GM12878 (cell line): ENCODE measurements around the gene RETN. TPM values are rescaled to one million over a fixed set of nuclear protein-coding genes. Genes with fewer than 3 reads are reported as not detected.

Source experiments
- BACH1 ChIP-seq: fragments of 450-650 bp; IDR thresholded peaks from 2 replicates; pipeline ENCODE4 v1.6.1; 2017; ENCODE audit warnings: mild to moderate bottlenecking, borderline replicate concordance
- CTCF ChIP-seq, 3 experiments: IDR thresholded peaks in 2 of 3; conservative IDR thresholded peaks in 1 of 3; 2 replicates each; pipeline ENCODE4 v1.5.1; 2011; ENCODE audit warnings: low read depth in 3 of 3, low read length in 3 of 3, mild to moderate bottlenecking in 3 of 3, control low read depth in 2 of 3, moderate library complexity in 2 of 3, inconsistent platforms in 1 of 3, mixed read lengths in 1 of 3; ENCODE audit not compliant: control insufficient read depth in 2 of 3, insufficient read depth in 1 of 3; ENCODE audit errors: extremely low read depth in 1 of 3
- CUX1 ChIP-seq: IDR thresholded peaks from 2 replicates; pipeline ENCODE4 v1.6.1; 2012; ENCODE audit warnings: improper control_type of control experiment, low read depth, low read length; ENCODE audit not compliant: insufficient replicate concordance
- E2F4 ChIP-seq: IDR thresholded peaks from 2 replicates; pipeline ENCODE4 v1.6.1; 2012; ENCODE audit warnings: low read depth, low read length, improper control_type of control experiment
- ELK1 ChIP-seq: IDR thresholded peaks from 2 replicates; pipeline ENCODE4 v1.6.1; 2012; ENCODE audit warnings: low read depth, low read length, improper control_type of control experiment
- LARP7 ChIP-seq: fragments of 450-650 bp; IDR thresholded peaks from 2 replicates; pipeline ENCODE4 v1.6.1; 2017; ENCODE audit warnings: mild to moderate bottlenecking
- RAD21 ChIP-seq: IDR thresholded peaks from 2 replicates; pipeline ENCODE4 v1.6.1; 2011; ENCODE audit warnings: mild to moderate bottlenecking, low read depth, low read length, moderate library complexity; ENCODE audit not compliant: insufficient read depth
- SIN3A ChIP-seq: IDR thresholded peaks from 2 replicates; pipeline ENCODE4 v1.6.1; 2012; ENCODE audit warnings: low read depth, low read length, improper control_type of control experiment
- SPI1 ChIP-seq: IDR thresholded peaks from 2 replicates; pipeline ENCODE4 v1.6.1; 2011; ENCODE audit warnings: low read depth, mild to moderate bottlenecking, low read length, moderate library complexity, borderline replicate concordance; ENCODE audit not compliant: insufficient read depth
- ZBED1 ChIP-seq: IDR thresholded peaks from 2 replicates; pipeline ENCODE4 v1.6.1; 2016; ENCODE audit warnings: borderline replicate concordance
- ZNF207 ChIP-seq: fragments of 450-650 bp; IDR thresholded peaks from 2 replicates; pipeline ENCODE4 v1.6.1; 2014; ENCODE audit warnings: antibody characterized with exemption, mild to moderate bottlenecking, borderline replicate concordance
- ZNF592 ChIP-seq: fragments of 450-650 bp; IDR thresholded peaks from 2 replicates; pipeline ENCODE4 v1.6.1; 2017; ENCODE audit warnings: mild to moderate bottlenecking, moderate library complexity
- ZSCAN29 ChIP-seq: fragments of 450-650 bp; IDR thresholded peaks from 2 replicates; pipeline ENCODE4 v1.6.1; 2017; ENCODE audit warnings: mild to moderate bottlenecking, moderate library complexity
- polyA plus RNA-seq, 11 experiments: library from polyadenylated mRNA; depleted of rRNA in 4 of 11; unstranded in 6 of 11; stranded (reverse) in 5 of 11; fragments of >200 nt; fragmentation: Nextera tagmentation in 4 of 11; fragmentation: Illumina TruSeq in 1 of 11; extraction: Ambion mirVana in 4 of 11; extraction: Trizol in 1 of 11; gene quantifications; 1 replicate in 1 of 11; 2 replicates in 10 of 11; pipeline versions ENCODE4 v1.2.1 to v1.2.3, GENCODE V29; 2011 to 2016; ENCODE audit warnings: inconsistent platforms in 2 of 11, missing spikeins in 2 of 11, low read depth in 1 of 11
- total RNA-seq, 4 experiments: library from RNA; depleted of rRNA in 3 of 4; stranded (reverse); fragments of >200 nt in 3 of 4; fragmentation: Illumina TruSeq in 1 of 4; extraction: Trizol in 1 of 4; gene quantifications; 2 replicates each; pipeline versions ENCODE4 v1.2.1 to v1.2.3, GENCODE V29; 2013 to 2021

The RETN gene
- total and polyA plus RNA-seq, 10 of the 15 experiments (the other 5 are each of a cell fraction or from before 2014, with no cell fraction given) = 0.26 TPM; not detected in 9

- TF ChIP-seq CTCF (IDR thresholded peaks at IDR 0.05 in 2 of 3, conservative IDR thresholded peaks at IDR 0.05 in 1 of 3; ENCODE audit: control insufficient read depth in 2 of 3, extremely low read depth in 1 of 3, insufficient read depth in 1 of 3, low read depth in 3 of 3, low read length in 3 of 3) (peak; percentile 91 to 97 (median 95)), ZSCAN29 (peak; percentile 89), LARP7 (no peak), E2F4 (no peak), SPI1 (no peak), ZBED1 (no peak), ZNF592 (0 out of 2 replicates have a peak, but pooled peaks have one; percentile 4), SIN3A (no peak), ZNF207 (peak; percentile 58; the same call in 1 of the 2 replicates), BACH1 (peak; percentile 55; the same call in 1 of the 2 replicates), RAD21 (peak; percentile 60), ELK1 (no peak), CUX1 (no peak)
Measured at GRCh38 chr19:7652061-7652641, 16.7 kb upstream of the RETN start (continued).
